Fibroblast of skin of back (primary cell): ENCODE measurements around the gene SPATA4. TPM values are rescaled to one million over a fixed set of nuclear protein-coding genes. Genes with fewer than 3 reads are reported as not detected.
"Not testable (repeated sequence)": the region's sequence is repeated elsewhere in the genome, so short reads cannot be mapped to it uniquely, and the experiment has no call there.

ENCODE experiments used
- DNase-seq: peaks from one replicate; pipeline ENCODE4 v3.0.0-alpha.2; 2013
- polyA plus RNA-seq, 2 experiments: library from polyadenylated mRNA; unstranded; fragments of 120-200 nt; gene quantifications; one replicate each; pipeline ENCODE4 v1.2.1, GENCODE V29; 2013; ENCODE audit not compliant: insufficient read length in 2 of 2

The SPATA4 gene
- polyA plus RNA-seq (2013, experiment 1 of 2; ENCODE audit: insufficient read length), result 0.13 TPM
- 0.25 TPM for polyA plus RNA-seq (2013, experiment 2 of 2; ENCODE audit: insufficient read length)

- peak; percentile 91 for DNase-seq
These were observed at the start of gene SPATA4 for GRCh38 chr4:176195184-176195978. SPATA4 (minus strand) TSS chr4:176195585; CDS start chr4:176195562, 23 bp downstream.

GRCh38 chr4:176242764-176243347, 47.5 kb upstream of the SPATA4 start:
- DNase-seq, result no peak

DNA sequence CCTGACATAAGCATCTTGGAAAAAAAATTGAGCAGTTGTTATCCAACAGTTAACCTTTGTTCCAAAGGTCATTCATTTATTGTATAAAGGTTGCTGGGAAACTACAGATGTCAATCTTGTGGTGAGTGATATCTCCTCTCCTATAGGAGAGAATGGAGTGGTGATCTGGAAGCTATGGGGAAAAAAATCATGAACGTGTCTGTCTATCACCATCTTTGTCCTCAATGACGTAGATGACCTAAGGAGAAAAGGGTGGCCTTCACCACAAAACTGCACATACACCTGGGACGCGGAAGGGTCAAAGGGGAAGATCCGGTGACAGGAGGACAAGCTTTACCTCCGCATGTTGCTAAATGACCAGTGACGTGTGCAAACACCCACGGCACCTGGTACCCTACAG, 46.3 kb upstream of the SPATA4 start:
- DNase-seq, result no peak

- peak; percentile 26 for DNase-seq
These were observed 43.4 kb upstream of the SPATA4 start for GRCh38 chr4:176238826-176239225.

GRCh38 chr4:176238157-176238610, 42.8 kb upstream of the SPATA4 start:
- DNase-seq, result peak; percentile 94

GRCh38 chr4:176236946-176237345, 41.6 kb upstream of the SPATA4 start:
- DNase-seq, result peak; percentile 24

GRCh38 chr4:176230836-176231235, 35.5 kb upstream of the SPATA4 start:
- DNase-seq, result no peak

GRCh38 chr4:176229645-176230044, 34.3 kb upstream of the SPATA4 start:
- no peak for DNase-seq

GRCh38 chr4:176226736-176227135, 31.4 kb upstream of the SPATA4 start:
- peak; percentile 22 for DNase-seq

- no peak for DNase-seq
These were observed 28.2 kb upstream of the SPATA4 start for GRCh38 chr4:176223561-176223960.

DNA sequence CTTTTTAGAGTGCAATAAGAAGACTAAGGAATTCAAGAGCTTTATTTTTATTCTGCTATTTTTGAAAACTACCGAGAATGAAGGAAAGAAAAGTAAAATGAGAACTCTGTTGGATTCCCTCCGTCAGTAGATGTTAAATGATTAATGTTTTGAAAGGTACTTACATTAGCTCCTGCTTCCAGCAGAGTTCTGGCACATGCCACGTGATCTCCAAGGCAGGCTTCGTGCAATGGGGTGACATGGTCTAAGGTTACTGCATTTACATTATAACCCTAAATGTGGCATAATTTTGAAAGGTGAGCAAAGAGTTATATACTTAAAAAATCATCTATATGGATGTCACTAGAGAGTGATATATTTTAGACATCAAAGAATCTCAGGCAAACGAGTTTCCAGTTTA, 26.8 kb upstream of the SPATA4 start:
- no peak for DNase-seq

DNA sequence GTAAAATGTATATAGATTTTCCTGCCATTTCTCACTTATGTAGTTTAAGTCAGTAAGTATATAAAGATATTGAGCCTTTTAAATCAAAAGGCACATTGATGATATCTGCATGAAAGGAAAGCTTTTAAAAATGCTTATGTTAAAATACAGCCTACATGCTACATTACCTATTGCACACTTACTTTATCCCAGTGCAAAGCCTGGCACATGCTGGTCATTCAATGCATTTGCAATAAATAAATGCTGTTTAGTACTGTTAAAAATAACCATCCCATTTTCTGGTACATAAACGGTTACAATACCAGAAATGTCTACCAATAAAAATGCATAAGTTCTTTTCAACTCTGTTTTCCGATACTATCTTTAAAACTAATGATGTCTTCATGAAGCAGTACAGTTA, 22.1 kb upstream of the SPATA4 start:
- DNase-seq, result no peak

- not testable (repeated sequence) for DNase-seq
These were observed 17.0 kb upstream of the SPATA4 start for GRCh38 chr4:176212351-176212750.

DNA sequence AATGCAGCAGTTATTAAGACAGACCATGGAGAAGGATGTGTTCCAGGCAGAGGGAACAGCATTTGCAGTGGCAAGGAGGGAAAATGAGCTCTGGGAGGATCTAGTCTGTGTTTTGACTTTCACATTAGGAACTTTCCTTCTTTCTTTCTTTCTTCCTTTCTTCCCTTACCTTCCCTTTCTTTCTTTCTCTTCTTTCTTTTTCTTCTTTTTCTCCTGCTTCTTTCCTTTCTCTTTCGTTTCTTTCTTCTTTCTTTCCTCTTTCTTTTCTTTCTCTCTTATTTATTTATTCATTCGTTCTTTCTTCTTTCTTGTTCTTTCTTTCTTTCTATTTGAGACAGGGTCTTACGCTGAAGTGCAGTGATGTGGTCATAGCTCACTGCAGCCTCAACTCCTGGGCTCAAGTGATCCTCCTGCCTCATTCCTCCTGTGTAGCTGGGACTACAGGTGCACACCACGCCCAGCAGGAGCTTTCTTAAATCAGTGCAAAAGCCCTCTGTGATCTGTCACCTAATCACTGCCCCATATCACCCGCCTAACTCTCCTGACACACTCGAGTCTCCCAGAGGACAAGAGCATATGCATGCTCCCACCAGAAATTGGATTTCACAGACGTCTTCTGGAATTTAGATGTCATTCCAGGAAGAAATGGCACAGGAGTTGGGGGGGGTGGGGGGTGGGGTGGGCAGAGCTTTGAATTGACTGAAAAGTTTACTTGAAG, 15.4 kb upstream of the SPATA4 start:
- no peak for DNase-seq

- no peak for DNase-seq
These were observed 14.7 kb upstream of the SPATA4 start for GRCh38 chr4:176210101-176210500.

DNA sequence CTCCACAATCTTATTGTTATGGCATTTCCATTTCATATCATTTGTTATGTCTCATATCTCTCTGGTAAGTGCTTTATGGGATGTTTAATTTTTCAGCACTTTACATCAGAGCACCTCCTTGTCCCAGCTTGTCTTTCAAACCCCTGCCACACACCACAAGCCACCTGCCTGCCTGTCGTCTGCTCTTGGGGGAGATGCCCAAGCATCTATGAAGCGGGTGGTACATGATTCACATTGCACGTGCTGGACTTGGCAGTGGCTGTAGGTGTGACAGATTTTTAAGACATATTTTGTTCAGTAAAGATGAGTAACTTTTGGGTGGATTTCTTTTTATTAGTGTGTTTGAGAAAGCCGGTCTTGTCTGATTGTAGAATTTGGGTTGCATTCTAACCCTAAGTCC, 14.2 kb upstream of the SPATA4 start:
- DNase-seq, result no peak

DNA sequence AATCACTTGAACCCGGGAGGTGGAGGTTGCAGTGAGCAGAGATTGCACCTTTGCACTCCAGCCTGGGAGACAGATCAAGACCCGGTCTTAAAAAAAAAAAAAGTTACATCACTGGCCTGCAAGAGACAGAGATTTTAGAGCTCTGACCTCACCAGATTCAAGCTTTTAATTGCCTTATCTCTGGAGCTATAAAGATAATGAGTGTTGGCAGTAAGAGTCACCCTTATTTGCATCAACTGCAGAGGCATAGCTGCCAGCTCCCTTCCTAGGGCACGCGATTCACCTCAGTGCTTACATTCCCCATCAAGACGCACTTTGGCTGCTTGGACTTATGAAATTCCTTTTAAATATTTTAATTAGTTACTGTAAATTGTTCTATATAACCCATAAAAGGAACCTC, 12.5 kb upstream of the SPATA4 start:
- DNase-seq, result no peak

DNA sequence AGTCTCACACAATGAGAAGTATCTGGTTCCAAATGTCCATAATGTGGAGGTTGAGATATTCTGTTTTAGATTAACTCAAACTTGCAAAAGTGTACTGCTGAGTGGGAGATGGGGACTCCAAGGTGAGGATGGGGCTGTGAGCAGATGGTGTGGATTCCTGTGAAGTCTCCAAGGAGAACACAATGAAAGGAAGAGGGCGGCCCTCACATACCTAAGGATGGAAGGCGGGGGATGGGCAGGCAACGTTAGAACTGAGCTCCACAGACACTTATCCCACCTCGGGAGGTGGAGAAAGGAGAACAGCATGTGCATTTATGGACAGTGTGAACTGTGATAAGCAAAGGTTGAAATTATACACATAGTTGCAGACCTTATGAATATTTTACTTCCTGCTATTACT, 9.9 kb upstream of the SPATA4 start:
- DNase-seq, result no peak

DNA sequence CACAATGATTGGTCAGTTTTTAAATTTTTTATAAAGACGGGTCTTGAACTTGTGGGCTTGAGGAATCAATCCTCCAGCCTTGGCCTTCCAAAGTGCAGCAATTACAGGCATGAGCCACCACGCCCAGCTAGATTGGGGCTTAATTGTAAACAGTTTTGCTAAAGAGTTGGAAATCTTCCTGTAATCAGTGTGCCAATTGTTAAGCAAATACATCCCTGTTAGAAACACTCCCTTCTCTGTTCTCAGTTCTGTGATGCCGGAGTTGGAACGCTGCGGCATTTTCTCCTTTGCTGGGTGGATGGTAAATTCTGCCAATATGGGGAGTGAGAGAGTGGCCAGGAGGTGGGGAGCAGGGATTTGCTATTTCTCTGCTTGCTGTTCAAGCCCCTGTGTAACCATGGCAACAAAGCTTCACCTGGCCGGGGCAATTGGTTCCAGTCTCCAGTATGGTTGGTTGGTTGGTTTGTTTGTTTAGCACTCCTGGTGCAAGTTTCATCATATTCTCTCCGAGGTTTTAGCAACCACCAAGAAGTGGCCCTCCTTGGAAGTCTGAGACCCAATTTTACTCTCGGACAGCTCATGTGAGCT, 3.0 kb upstream of the SPATA4 start:
- no peak for DNase-seq

- DNase-seq, result peak; percentile 85
These were observed 1.4 kb downstream of the SPATA4 start for GRCh38 chr4:176193938-176194337.

DNA sequence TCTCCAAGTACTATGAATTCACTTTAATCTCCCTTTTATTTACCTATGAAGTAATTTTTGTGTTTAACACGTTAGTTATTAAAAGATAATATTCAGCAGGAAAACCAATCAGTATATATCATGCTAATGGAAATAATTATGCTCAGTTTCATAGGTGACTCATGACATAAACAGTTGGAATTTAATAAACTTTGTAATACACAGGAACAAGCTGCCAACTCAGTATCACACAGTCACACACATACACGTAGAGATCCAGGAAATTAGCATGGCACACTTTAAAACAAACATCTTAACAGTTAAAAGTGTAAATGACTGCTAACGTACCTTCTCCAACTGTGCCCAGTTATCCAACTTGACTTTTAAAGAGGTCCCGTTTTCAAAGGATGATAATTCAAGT, 2.3 kb downstream of the SPATA4 start:
- DNase-seq, result peak; percentile 56

GRCh38 chr4:176191974-176192373, 3.4 kb downstream of the SPATA4 start:
- DNase-seq, result peak; percentile 82
